Hepatocyte (in vitro differentiated cells): ENCODE measurements around the gene PHLDB1. TPM values are rescaled to one million over a fixed set of nuclear protein-coding genes. Genes with fewer than 3 reads are reported as not detected.

Experiments
- DNase-seq: peaks from one replicate; pipeline ENCODE4 v3.0.0-alpha.2; 2016; ENCODE audit warnings: low spot score
- H2AFZ ChIP-seq: fragments of 200-600 bp; sonication (generic); 2 replicates; pipeline ENCODE4 v1.6.0; 2016; ENCODE audit warnings: antibody characterized with exemption, mild to moderate bottlenecking
- H3K27ac ChIP-seq: fragments of 200-600 bp; sonication (generic); 2 replicates; pipeline ENCODE4 v1.5.1; 2016; ENCODE audit warnings: mild to moderate bottlenecking
- H3K27me3 ChIP-seq: fragments of 200-600 bp; sonication (generic); 2 replicates; pipeline ENCODE4 v1.6.1; 2016
- H3K36me3 ChIP-seq: fragments of 200-600 bp; sonication (generic); replicated peaks from 2 replicates; pipeline ENCODE4 v1.5.1; 2016; ENCODE audit warnings: low read depth; ENCODE audit not compliant: insufficient read depth
- H3K4me1 ChIP-seq: fragments of 200-600 bp; sonication (generic); 2 replicates; pipeline ENCODE4 v1.5.1; 2016; ENCODE audit warnings: mild to moderate bottlenecking, moderate library complexity; ENCODE audit not compliant: insufficient read depth
- H3K4me2 ChIP-seq: fragments of 200-600 bp; sonication (generic); 2 replicates; pipeline ENCODE4 v1.6.0; 2016
- H3K4me3 ChIP-seq: fragments of 200-600 bp; sonication (generic); 2 replicates; pipeline ENCODE4 v1.5.1; 2016; ENCODE audit warnings: mild to moderate bottlenecking
- H3K79me2 ChIP-seq: fragments of 200-600 bp; sonication (generic); 2 replicates; pipeline ENCODE4 v1.6.0; 2017; ENCODE audit warnings: mild to moderate bottlenecking
- H3K9me2 ChIP-seq: fragments of 200-600 bp; sonication (generic); replicated peaks from 2 replicates; pipeline ENCODE4 v1.6.0; 2017; ENCODE audit warnings: mild to moderate bottlenecking; ENCODE audit not compliant: insufficient read depth
- H3K9me3 ChIP-seq: fragments of 200-600 bp; sonication (generic); 2 replicates; pipeline ENCODE4 v1.5.1; 2016; ENCODE audit warnings: low read depth, mild to moderate bottlenecking
- H4K20me1 ChIP-seq: fragments of 200-600 bp; sonication (generic); 2 replicates; pipeline ENCODE4 v1.6.0; 2016; ENCODE audit warnings: mild to moderate bottlenecking; ENCODE audit not compliant: insufficient read depth, poor library complexity, severe bottlenecking
- EZH2 ChIP-seq: fragments of 200-600 bp; sonication (generic); IDR thresholded peaks from 2 replicates; pipeline ENCODE4 v1.6.1; 2016; ENCODE audit warnings: antibody characterized with exemption, mild to moderate bottlenecking, borderline replicate concordance
- EZH2phosphoT487 ChIP-seq: fragments of 200-600 bp; sonication (generic); IDR thresholded peaks from one replicate; pipeline ENCODE4 v1.6.1; 2018; ENCODE audit warnings: antibody characterized with exemption, mild to moderate bottlenecking, low read depth, moderate library complexity; ENCODE audit not compliant: unreplicated experiment, severe bottlenecking
- WGBS: methylation state at CpG from one replicate; pipeline ENCODE4 v1.1.6; 2016; ENCODE audit warnings: low lambda C conversion rate; ENCODE audit errors: missing lambda C conversion rate; 5-methylcytosine and 5-hydroxymethylcytosine counted together
- polyA plus RNA-seq: library from polyadenylated mRNA; unstranded; fragments of >200 nt; fragmentation: Nextera tagmentation; extraction: Ambion mirVana; gene quantifications from 2 replicates; pipeline ENCODE4 v1.2.1, GENCODE V29; 2016
- total RNA-seq: library from RNA; depleted of rRNA; stranded (reverse); fragments of >200 nt; gene quantifications from 2 replicates; pipeline ENCODE4 v1.2.3, GENCODE V29; 2014
- TF ChIP-seq, protein P1 (sequence below): fragments of 200-600 bp; sonication (generic); IDR thresholded peaks from 2 replicates; pipeline ENCODE4 v1.5.1; 2016; ENCODE audit warnings: antibody characterized with exemption, mild to moderate bottlenecking; ENCODE audit not compliant: poor library complexity

The PHLDB1 gene
- total and polyA plus RNA-seq, 2 experiments from 2014 or later: 51.8 to 71.1 TPM

DNA sequence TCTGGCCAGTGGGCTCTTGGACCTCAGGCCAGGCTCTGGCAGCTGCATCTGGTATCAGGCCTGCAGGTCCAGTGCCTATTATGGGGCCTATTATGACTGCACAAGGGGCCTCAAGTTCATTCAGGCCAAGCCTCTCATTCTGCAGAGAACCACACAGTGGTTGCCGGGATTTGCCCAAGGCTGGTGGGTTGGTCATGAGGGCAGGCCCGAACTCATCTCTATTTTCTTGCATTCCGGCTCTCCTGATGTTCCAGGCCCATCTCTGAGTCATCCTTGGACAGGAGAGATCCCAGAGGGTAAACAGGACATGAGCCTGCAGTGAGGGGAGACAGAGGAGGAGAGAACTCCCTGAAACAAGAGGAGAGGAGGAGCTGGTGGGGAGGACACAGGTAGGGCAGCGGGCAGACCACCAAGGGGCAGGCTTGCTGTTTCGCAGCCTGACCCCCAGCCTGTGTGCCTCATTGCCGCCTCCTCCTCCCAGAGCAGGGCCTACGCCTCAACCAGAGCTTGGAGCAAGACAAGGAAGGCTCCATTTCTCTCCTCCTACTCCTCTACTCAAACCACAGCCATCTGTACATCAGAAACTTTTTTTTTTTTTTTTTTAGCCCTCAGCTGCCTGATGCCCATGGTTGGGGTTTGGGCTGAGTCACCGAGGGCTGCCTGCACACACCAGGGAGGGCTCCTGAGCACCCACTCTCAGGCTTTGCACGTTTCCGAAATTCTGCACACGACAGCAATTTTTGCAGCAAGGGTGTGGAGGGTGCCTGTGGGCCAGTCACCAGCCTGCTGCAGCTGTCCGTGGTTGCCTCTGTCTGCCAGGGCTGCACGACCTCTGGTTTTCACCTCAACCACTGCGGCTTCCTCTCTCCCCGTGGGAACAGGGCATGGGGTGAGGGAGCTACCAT lies 84.8 kb downstream of the PHLDB1 start:
- Histone ChIP-seq H3K4me2 (no peak overlapping the region), H3K4me1 (peaks cover 5% of the 10 kb centered on the region), H3K9me2 (no peaks in the 10 kb centered on the region), H3K4me3 (no peak overlapping the region), H3K9me3 (no peaks in the 10 kb centered on the region), H3K27me3 (no peaks in the 10 kb centered on the region), H3K27ac (no peak overlapping the region), H2AFZ (no peak overlapping the region), H4K20me1 (no peaks in the 10 kb centered on the region), H3K36me3 (no peaks in the 10 kb centered on the region), H3K79me2 (no peaks in the 10 kb centered on the region)
- TF ChIP-seq, protein P1, sequence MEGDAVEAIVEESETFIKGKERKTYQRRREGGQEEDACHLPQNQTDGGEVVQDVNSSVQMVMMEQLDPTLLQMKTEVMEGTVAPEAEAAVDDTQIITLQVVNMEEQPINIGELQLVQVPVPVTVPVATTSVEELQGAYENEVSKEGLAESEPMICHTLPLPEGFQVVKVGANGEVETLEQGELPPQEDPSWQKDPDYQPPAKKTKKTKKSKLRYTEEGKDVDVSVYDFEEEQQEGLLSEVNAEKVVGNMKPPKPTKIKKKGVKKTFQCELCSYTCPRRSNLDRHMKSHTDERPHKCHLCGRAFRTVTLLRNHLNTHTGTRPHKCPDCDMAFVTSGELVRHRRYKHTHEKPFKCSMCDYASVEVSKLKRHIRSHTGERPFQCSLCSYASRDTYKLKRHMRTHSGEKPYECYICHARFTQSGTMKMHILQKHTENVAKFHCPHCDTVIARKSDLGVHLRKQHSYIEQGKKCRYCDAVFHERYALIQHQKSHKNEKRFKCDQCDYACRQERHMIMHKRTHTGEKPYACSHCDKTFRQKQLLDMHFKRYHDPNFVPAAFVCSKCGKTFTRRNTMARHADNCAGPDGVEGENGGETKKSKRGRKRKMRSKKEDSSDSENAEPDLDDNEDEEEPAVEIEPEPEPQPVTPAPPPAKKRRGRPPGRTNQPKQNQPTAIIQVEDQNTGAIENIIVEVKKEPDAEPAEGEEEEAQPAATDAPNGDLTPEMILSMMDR: no peak
- TF ChIP-seq EZH2phosphoT487: no peak
- no peak for TF ChIP-seq EZH2
- DNase-seq: no peak
- WGBS: 72% methylated on average over 15 of the region's 15 CpGs

DNA sequence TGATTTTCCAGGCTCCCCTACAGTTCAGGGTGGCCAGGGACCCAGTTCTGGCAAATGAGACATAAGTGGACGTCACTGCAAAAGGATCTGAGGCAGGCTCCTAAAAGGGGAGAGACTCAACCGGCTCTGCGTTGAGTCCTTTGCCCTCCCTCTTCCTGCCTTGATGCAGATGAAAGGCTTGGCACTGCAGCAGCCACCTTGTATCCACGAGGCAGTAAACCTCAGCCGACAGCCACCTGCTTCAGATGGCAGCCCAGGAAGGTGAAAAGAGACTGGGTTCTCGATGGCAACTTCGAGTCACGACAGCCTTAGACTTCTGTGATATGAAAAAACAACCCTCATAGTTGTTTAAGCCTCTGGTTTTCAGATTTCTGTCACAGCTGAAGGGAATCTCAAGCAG lies 86.8 kb downstream of the PHLDB1 start:
- H3K79me2 ChIP-seq: no peaks in the 10 kb centered on the region
- H2AFZ ChIP-seq: no peak overlapping the region
- no peaks in the 10 kb centered on the region for H4K20me1 ChIP-seq
- H3K4me2 ChIP-seq: no peak overlapping the region
- H3K9me3 ChIP-seq: no peaks in the 10 kb centered on the region
- TF ChIP-seq, protein P1: no peak
- TF ChIP-seq EZH2 (no peak), EZH2phosphoT487 (no peak)
- H3K27ac ChIP-seq: no peak overlapping the region
- no peak overlapping the region for H3K4me3 ChIP-seq
- no peaks in the 10 kb centered on the region for H3K27me3 ChIP-seq
- H3K36me3 ChIP-seq: no peaks in the 10 kb centered on the region
- no peak for DNase-seq
- WGBS: 94% methylated on average over 8 of the region's 8 CpGs
- H3K9me2 ChIP-seq: no peaks in the 10 kb centered on the region
- peaks cover 5% of the 10 kb centered on the region for H3K4me1 ChIP-seq

DNA sequence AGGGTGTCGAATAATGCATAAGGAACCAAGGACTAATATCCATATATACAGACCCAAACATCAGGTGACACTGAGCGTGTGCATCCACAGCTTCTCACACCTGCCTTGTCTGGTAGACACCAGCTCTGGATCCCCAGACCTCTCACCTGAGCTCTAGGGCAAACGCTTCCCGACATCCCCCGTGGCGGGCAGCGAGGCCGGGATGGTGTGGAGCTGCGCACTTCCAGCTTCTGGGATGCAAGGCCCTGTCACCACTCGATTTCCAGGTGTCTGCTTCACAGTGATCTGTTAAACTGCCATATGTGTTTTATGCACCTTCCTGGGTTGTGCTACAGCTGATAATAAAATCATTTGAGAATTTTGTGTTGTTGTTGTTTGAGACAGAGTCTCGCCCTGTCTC lies 87.4 kb downstream of the PHLDB1 start:
- no peaks in the 10 kb centered on the region for H3K9me3 ChIP-seq
- H3K36me3 ChIP-seq: no peaks in the 10 kb centered on the region
- no peaks in the 10 kb centered on the region for H3K79me2 ChIP-seq
- H3K27ac ChIP-seq: no peak overlapping the region
- 86% methylated on average over 11 of the region's 11 CpGs for WGBS
- no peak for DNase-seq
- no peaks in the 10 kb centered on the region for H3K9me2 ChIP-seq
- TF ChIP-seq EZH2 (no peak), EZH2phosphoT487 (no peak)
- TF ChIP-seq, protein P1: no peak
- H3K27me3 ChIP-seq: no peaks in the 10 kb centered on the region
- no peak overlapping the region for H3K4me2 ChIP-seq
- H2AFZ ChIP-seq: no peak overlapping the region
- no peaks in the 10 kb centered on the region for H4K20me1 ChIP-seq
- H3K4me1 ChIP-seq: no peaks in the 10 kb centered on the region
- no peak overlapping the region for H3K4me3 ChIP-seq
